Measurements from ENCODE around the gene RNF183. TPM values are rescaled to one million over a fixed set of nuclear protein-coding genes. Genes with fewer than 3 reads are reported as not detected.

Gene RNF183
- not detected in 2 replicates for total RNA-seq (2014; rRNA removed; shearing (Covaris generic))

GRCh38 chr9:113302792-113303418 is at the start of gene RNF183:
TSS of gene RNF183 (minus strand) at chr9:113303376. CDS start at chr9:113298184, 5,192 bp downstream.

GRCh38 chr9:113349445-113350094 is 46.4 kb upstream of the RNF183 start, which contains the start of gene BSPRY:
TSS of gene BSPRY (plus strand) at chr9:113349541. CDS start at chr9:113349580, 39 bp downstream.

DNA sequence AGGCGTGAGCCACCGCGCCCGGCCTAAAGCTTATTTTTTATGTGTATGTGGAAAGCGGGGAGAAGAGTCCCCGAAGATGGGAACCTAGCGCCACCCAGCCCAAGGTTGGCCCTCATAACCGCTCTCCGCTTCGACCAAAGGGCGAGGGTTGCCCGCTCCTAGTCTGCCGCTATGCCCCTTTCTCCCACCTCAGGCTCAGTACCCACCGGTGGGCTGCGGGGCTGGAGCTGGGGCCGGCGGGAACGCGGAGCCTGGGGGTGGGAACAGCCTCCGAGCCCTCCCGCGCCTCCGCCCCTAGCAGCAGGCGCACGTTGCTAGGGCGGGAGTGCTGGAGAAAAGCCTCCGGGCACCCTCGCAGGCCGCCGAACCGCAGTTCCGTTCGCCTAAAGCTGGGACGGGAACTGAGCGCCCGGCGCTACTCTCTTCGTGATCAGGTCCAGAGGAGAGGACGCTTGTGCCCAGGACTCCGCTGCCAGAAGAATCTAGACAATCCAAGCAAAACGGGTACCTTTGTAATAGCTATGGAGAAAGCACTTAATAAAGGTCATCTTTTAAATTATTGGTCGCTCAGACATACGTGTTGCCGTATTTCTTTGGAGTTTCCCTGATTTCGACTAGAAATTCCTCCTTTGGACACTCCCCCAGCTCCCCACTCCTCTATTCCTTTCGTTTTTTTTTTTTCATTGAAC is 37.0 kb upstream of the RNF183 start, which contains the start of gene WDR31:
Gene WDR31, minus strand, starts transcription at position 265 of the 689 bp plus-strand sequence. CDS start 8,253 bp downstream, outside the sequence.

DNA sequence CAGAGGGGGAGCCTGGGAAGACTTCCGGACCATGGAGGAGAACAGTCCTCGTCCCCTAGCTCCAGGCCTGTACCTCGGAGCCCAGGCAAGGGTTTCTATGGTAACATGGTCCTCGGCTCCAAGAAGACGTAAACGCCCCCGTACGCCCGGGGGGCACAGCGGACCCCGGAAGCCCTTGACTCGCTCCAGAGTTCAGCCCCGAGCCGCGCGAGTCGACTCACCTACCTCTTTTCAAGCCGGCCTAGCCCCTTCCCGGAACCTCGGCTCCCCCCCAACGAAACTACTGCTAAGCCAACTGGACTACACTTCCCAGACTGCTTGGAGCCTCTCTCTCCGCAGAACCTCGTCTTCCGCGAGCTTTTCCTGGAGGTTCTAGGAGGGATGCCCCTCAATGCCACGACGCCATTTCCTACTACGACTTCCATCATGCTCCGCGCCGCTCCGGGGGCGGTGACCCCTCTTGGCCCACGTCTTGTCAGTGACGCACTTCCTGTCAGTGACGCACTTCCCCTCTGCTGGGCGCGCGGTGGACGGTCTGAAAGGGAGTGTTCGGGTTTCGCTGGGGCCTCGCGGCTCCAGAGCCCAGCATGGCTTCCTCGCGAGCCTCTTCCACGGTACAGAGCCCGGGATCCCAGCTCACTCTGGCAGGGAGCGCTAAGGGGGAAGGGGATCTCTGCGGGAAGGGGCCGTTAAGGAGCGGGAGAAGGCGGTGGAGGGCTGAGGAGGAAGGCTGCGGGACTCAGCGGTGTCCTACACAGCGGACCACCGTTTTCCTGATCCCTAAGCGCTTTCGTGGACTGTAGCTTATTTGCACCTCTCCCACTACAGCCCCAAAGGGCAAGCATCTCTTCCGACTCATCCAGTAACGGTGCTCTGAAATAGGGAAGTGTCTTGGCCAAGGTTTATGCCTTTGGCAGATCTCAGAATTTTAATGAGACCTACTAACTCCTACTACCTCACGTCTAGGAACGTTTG is 27.7 kb downstream of the RNF183 start, which contains the start of the genes CDC26 and PRPF4:
Gene CDC26, minus strand, starts transcription at position 416 of the 975 bp plus-strand sequence. CDS start 3,065 bp downstream, outside the sequence.
Gene PRPF4, plus strand, starts transcription at position 502 of the 975 bp plus-strand sequence. Its CDS starts 86 bp downstream, at position 588.

Other genes starting within 250 kb of the RNF183 start
- 1.7 and 2.0 TPM in 2 replicates for gene ZFP37, start 246.7 kb downstream of the RNF183 start, total RNA-seq (2014; rRNA removed; shearing (Covaris generic))
- 2.1 and 2.3 TPM in 2 replicates for gene SLC31A2, start 152.4 kb downstream of the RNF183 start, total RNA-seq (2014; rRNA removed; shearing (Covaris generic))
- gene FKBP15, start 82.1 kb downstream of the RNF183 start, total RNA-seq (2014; rRNA removed; shearing (Covaris generic)), result 16.3 and 19.4 TPM in 2 replicates
- gene SLC31A1, start 81.8 kb downstream of the RNF183 start, total RNA-seq (2014; rRNA removed; shearing (Covaris generic)), result 20.7 and 25.4 TPM in 2 replicates
- 40.4 and 53.9 TPM in 2 replicates for gene CDC26, start 27.8 kb downstream of the RNF183 start, total RNA-seq (2014; rRNA removed; shearing (Covaris generic))
- gene PRPF4, start 27.7 kb downstream of the RNF183 start, total RNA-seq (2014; rRNA removed; shearing (Covaris generic)), result 54.8 and 67.0 TPM in 2 replicates
- 1.2 and 1.3 TPM in 2 replicates for gene WDR31, start 36.9 kb upstream of the RNF183 start, total RNA-seq (2014; rRNA removed; shearing (Covaris generic))
- not detected in 2 replicates for gene BSPRY, start 46.2 kb upstream of the RNF183 start, total RNA-seq (2014; rRNA removed; shearing (Covaris generic))
- gene HDHD3, start 73.6 kb upstream of the RNF183 start, total RNA-seq (2014; rRNA removed; shearing (Covaris generic)), result 7.3 and 9.9 TPM in 2 replicates
- 14.2 and 16.2 TPM in 2 replicates for gene ALAD, start 97.9 kb upstream of the RNF183 start, total RNA-seq (2014; rRNA removed; shearing (Covaris generic))
- gene POLE3, start 107.3 kb upstream of the RNF183 start, total RNA-seq (2014; rRNA removed; shearing (Covaris generic)), result 70.6 and 80.4 TPM in 2 replicates
- 0.42 and 0.45 TPM in 2 replicates for gene C9orf43, start 107.4 kb upstream of the RNF183 start, total RNA-seq (2014; rRNA removed; shearing (Covaris generic))
- 51.3 and 57.2 TPM in 2 replicates for gene RGS3, start 160.4 kb upstream of the RNF183 start, total RNA-seq (2014; rRNA removed; shearing (Covaris generic))